Stimulated activated CD4-positive, alpha-beta T cell treated with anti-CD3 and anti-CD28 coated beads, Interleukin-15, amount 100 ng/mL, for 1 hour (primary cell): ENCODE measurements around the gene SRSF2.
"Not testable (repeated sequence)": the region's sequence is repeated elsewhere in the genome, so short reads cannot be mapped to it uniquely, and the experiment has no call there.

ENCODE experiments used
- DNase-seq, 2 donors: peaks; one replicate each; pipeline ENCODE4 v3.0.0-alpha.2; 2020; ENCODE audit warnings: low read depth in 1 of 2, low spot score in 1 of 2

SRSF2 gene

DNA sequence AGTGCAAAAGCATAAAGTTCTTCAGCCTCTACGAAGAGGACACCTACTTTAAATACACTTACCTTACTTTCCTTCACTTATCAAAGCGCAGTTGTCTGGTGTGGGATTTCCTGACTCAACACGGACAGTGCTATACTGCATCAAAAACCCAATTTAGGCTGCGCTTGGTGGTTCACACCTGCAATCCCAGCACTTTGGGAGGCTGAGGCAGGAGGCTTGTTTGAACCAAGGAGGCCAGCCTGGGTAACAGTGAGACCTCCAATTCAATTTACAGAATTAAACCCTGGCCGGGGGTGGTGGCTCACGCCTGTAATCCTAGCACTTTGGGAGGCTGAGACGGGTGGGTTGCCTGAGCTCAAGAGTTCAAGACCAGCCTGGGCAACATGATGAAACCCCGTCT lies 14.9 kb downstream of the SRSF2 start:
- DNase-seq: no peak

- no peak for DNase-seq
Observed at GRCh38 chr17:76721463-76721862, 15.7 kb downstream of the SRSF2 start.

- no peak for DNase-seq
Observed at GRCh38 chr17:76720941-76721340, 16.2 kb downstream of the SRSF2 start.

DNA sequence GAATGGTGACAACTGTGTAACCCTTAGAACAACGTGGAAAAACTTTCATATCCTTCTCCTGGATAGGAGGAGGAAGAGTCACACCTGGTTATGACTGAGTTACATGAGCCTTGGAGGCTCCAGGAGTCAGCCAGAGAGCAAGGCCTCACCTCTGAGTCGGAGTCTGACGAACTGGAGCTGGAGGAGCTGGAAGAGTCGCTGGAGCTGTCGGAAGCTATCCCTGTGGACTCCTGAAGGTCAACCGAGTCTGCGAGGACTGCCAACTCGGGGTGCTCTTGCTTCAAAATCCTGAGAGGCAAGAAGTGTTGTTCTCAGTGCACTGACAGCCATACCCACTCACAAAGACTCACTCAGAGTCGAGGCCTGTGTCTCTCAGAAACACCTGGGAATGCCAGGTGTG lies 16.9 kb downstream of the SRSF2 start:
- DNase-seq: no peak

DNA sequence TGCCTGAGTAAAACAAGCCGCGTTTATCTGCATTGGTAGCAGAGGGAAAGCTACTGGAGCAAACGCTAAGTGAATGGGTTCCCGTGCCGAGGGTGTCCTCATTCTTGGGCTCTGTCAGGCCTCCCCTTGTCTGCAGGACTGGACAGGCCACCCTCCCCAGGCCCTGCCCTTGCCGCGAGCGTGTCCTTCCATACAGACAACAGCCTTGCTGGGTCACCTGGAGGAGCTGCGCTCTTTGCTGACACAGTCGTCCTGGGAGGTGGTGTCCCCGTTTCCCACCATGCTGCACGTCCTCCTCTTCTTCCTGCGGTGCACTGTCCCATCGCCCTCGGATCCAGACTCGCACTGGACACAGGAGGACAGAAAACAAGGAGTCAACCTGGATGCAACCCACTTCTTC lies 18.6 kb downstream of the SRSF2 start:
- DNase-seq: no peak

DNA sequence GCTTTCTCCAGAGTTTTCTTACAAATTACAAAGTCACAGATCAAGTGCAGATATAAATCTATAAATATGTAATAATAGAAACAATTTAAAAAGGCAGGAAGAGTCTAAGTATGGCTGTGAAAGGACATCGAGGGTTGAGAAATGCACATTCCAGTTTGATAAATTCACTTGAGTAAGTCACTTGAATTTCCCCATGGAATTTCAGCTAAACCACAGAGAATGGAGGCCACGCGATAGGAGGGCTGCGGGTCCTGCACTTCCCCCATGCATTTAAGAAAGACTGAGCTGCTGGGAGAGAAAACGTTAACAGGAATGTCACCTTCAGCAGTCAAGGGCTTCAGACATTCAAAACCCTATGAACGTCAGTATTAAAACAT lies 20.3 kb downstream of the SRSF2 start:
- no peak for DNase-seq

DNA sequence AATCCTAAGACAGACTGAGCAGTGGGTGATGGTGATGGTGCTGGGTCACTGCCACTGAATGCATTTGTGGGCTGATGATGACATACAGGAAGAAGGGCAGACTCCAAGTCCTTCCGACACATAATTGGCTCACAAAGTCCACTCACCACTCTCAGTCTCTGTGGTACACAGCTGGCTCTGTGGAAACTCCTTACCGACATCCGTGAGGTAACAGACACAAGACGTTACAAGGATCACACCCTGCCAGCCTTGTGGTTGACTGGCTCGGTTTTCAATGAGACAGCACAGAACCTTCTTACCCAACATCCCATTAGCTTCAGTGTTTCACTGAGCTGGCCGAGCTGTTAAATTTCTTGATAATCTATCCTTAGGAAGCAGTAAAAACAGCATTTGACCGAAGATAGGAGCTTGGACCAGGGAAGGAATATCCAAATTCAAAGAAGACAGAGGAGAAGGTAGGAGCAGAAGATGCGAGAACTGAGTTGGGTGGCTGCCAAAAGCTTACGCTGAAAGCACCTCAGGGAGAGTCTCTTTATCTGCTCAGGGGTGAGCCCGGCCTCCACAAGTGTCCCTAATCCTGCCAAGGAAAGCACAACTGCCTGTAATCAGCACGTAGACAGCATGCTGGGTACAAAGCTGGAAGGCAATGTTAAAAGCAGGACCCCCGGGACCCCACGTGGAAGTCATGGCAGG lies 20.8 kb downstream of the SRSF2 start:
- no peak for DNase-seq

DNA sequence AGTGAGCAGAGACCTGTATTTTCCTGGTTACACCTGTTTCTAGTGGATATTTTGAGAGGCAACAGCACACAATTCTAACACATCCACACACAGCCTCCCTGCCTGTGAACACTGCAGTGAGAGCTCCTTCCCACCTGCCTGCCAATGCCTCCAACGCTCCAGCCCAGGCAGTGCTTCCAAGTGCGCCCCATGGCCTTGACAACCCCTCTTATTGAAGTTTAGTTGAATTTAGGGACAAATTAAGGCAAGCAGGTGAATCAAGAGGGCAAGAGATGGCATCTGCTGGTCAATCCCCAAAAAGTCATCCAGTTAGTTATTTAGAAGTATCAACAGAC lies 21.7 kb downstream of the SRSF2 start:
- DNase-seq: no peak

DNA sequence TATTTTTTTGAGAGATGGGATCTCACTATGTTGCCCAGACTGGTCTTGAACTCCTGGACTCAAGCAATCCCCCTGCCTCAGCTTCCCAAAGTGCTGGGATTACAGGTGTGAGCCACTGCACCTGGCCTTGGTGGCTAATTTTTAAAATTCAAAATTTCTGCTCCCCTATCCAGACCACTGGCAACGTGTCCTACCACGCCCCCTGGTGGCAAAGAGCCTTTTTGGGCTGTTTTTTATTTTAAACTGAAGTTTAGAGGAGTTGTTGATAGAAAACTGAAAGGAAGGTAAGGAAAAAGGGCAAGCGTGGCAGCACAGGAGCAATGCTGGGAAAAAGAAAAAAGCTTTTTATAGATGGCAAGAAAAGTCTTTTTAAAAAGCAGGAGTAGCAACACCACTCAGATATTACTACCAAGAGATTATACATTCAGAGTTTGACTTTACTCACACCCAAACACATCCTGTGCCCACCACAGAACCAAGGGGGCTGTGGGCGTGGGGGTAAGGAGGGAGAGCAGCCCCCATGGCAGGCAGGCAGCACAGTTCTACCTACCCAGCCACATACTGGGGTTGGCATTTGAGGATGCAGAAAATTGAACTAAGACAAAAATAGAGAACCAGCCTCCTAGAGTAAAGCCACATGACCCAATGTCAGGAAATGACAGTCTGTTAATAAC lies 22.2 kb downstream of the SRSF2 start:
- peak; percentile 57 to 63 for DNase-seq

GRCh38 chr17:76714336-76714735 lies 22.8 kb downstream of the SRSF2 start:
- no peak for DNase-seq

DNA sequence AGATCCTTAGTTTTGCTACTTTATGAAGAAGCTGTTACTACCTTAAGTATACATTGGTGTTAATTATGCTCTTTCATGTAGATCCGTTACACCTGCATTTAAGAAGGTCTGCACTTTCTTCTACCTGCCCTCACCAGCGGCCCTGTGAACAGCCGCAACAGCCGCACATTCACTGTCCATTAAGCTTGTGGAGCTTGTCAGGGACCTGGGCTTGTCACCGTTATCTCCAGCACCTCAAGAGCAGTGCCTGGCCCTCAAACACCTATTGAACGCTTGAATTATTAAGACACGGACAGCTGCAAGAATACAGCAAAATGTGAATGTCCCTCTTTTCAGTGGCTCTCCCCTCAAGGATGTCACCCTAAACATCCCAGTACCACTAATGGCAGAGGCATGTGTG lies 23.4 kb downstream of the SRSF2 start:
- DNase-seq: no peak

- DNase-seq: not testable (repeated sequence)
Observed at GRCh38 chr17:76712321-76712720, 24.8 kb downstream of the SRSF2 start.

- DNase-seq: peak; percentile 23 to 45
Observed at GRCh38 chr17:76710863-76711611, 26.1 kb downstream of the SRSF2 start, which contains the start of gene MXRA7. MXRA7 (minus strand) TSS chr17:76710965; CDS start chr17:76710946, 19 bp downstream.

- DNase-seq: not testable (repeated sequence)
Observed at GRCh38 chr17:76709951-76710862, 26.9 kb downstream of the SRSF2 start.

GRCh38 chr17:76709077-76709950 lies 27.8 kb downstream of the SRSF2 start:
- no peak for DNase-seq

- DNase-seq: no peak
Observed at GRCh38 chr17:76707985-76708807, 28.9 kb downstream of the SRSF2 start.

DNA sequence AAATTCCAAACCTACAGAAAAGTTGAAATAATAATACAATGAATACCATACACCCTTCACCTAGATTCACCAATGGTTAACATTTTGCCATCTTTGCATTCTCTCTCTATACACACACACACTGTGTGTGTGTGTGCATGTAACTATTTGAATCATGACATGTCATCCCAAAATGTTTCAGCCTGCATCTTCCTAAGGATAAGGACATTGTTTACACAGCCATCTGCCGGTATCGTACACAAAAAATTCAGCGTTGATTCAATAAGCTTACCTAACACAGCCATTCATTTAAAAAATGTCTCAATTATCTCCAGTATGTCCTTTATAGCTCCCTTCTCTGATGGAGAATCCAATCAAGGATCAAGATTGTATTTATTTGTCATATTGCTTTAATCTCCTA lies 30.3 kb downstream of the SRSF2 start:
- no peak for DNase-seq

DNA sequence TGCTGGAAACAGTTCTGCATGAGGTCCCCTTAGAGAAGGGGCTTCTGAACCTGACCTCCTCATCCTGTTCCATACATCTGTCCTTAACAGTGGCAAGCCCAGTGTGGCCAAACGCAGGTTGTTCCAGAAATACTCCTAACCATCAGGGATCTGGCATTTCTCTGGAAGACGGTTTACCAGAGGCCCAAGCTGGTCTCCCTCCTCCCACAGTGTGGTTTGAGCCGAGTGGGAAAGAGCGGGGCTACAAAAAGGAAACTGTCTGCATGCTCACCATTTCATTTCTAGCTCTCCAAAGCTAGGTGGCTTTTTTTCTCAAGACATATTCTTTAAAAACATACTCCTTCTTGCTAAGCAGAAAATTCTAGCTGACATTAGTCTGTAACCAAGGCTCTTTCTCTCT lies 32.3 kb downstream of the SRSF2 start:
- DNase-seq: no peak

GRCh38 chr17:76702941-76703637 lies 34.0 kb downstream of the SRSF2 start:
- DNase-seq: no peak
